ENCODE measurements around the gene CASP3.
"Not testable (repeated sequence)": the region's sequence is repeated elsewhere in the genome, so short reads cannot be mapped to it uniquely, and the experiment has no call there.

The CASP3 gene

GRCh38 chr4:184655889-184656869 is 6.9 kb upstream of the CASP3 start:
- H3F3A ChIP-seq (ENCODE audit: low read depth) = peaks cover 2% of the 10 kb centered on the region; the same call in 1 of the 2 replicates
- H3K4me3 ChIP-seq (ENCODE audit: low read length, poor library complexity, severe bottlenecking) = no peak overlapping the region
- H3K9me3 ChIP-seq (ENCODE audit: insufficient read depth, low read depth, low read length) = no peaks in the 10 kb centered on the region
- peaks cover 8% of the 10 kb centered on the region for H3K4me1 ChIP-seq (ENCODE audit: insufficient read depth, low read length, poor library complexity, severe bottlenecking)
- H4K20me1 ChIP-seq (ENCODE audit: insufficient read depth, low read length, poor library complexity, severe bottlenecking) = no peaks in the 10 kb centered on the region
- H3K27me3 ChIP-seq (ENCODE audit: insufficient read depth, low read length, poor library complexity, severe bottlenecking) = no peaks in the 10 kb centered on the region
- H3K36me3 ChIP-seq (ENCODE audit: insufficient read depth, low read length) = peaks cover 5% of the 10 kb centered on the region; the same call in 1 of the 2 replicates
- no peak overlapping the region for H3K4me2 ChIP-seq (ENCODE audit: low read depth, low read length, poor library complexity, severe bottlenecking)
- H3K79me2 ChIP-seq (ENCODE audit: insufficient read depth, low read length) = no peaks in the 10 kb centered on the region
- no peaks in the 10 kb centered on the region for H3K9me2 ChIP-seq (replicated peaks; ENCODE audit: low read depth, low read length)
- H3K9ac ChIP-seq (ENCODE audit: low read depth, low read length, poor library complexity, severe bottlenecking) = no peak overlapping the region
- no peak overlapping the region for H2AFZ ChIP-seq (ENCODE audit: low read length)
- TF ChIP-seq CTCF (conservative IDR thresholded peaks at IDR 0.05; ENCODE audit: low read length) = no peak

- TF ChIP-seq CTCF (conservative IDR thresholded peaks at IDR 0.05; ENCODE audit: low read length) (no peak), EZH2phosphoT487 (IDR thresholded peaks at IDR 0.05; ENCODE audit: borderline replicate concordance) (no peak)
- Histone ChIP-seq H3K9ac (ENCODE audit: low read depth, low read length, poor library complexity, severe bottlenecking) (no peak overlapping the region), H2AFZ (ENCODE audit: low read length) (no peak overlapping the region), H3K4me2 (ENCODE audit: low read depth, low read length, poor library complexity, severe bottlenecking) (no peak overlapping the region), H3K36me3 (ENCODE audit: insufficient read depth, low read length) (no peaks in the 10 kb centered on the region), H3F3A (ENCODE audit: low read depth) (0 out of 2 replicates have a peak, but pooled peaks cover 2% of the 10 kb centered on the region), H3K9me2 (replicated peaks; ENCODE audit: low read depth, low read length) (no peaks in the 10 kb centered on the region), H3K4me3 (ENCODE audit: low read length, poor library complexity, severe bottlenecking) (no peak overlapping the region), H3K79me2 (ENCODE audit: insufficient read depth, low read length) (peaks cover 19% of the 10 kb centered on the region), H4K20me1 (ENCODE audit: insufficient read depth, low read length, poor library complexity, severe bottlenecking) (peaks cover 5% of the 10 kb centered on the region), H3K9me3 (ENCODE audit: insufficient read depth, low read depth, low read length) (no peaks in the 10 kb centered on the region), H3K4me1 (ENCODE audit: insufficient read depth, low read length, poor library complexity, severe bottlenecking) (peaks cover 9% of the 10 kb centered on the region), H3K27me3 (ENCODE audit: insufficient read depth, low read length, poor library complexity, severe bottlenecking) (no peaks in the 10 kb centered on the region)
Observed at GRCh38 chr4:184653650-184654049, 4.4 kb upstream of the CASP3 start.

DNA sequence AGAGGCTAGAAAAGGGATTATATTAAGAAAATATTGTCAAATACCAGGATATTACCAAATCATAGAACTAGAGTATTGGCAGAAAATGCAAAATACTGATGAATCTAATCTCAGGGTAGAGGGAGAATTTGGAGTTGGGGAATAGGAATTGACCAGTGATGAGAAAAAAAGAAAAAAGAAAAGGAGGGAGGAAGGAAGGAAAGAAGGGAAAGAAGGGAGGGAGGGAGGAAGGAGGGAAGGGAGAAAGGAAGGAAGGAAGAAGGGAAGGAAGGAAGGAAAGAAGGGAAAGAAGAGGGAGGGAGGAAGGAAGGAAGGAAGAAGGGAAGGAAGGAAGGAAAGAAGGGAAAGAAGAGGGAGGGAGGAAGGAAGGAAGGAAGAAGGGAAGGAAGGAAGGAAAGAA is 3.4 kb upstream of the CASP3 start:
- H3K9me3 ChIP-seq (ENCODE audit: insufficient read depth, low read depth, low read length); H3K27me3 ChIP-seq (ENCODE audit: insufficient read depth, low read length, poor library complexity, severe bottlenecking); H3K36me3 ChIP-seq (ENCODE audit: insufficient read depth, low read length); H2AFZ ChIP-seq (ENCODE audit: low read length); H3K4me2 ChIP-seq (ENCODE audit: low read depth, low read length, poor library complexity, severe bottlenecking); H3K4me3 ChIP-seq (ENCODE audit: low read length, poor library complexity, severe bottlenecking); H3F3A ChIP-seq (ENCODE audit: low read depth); H3K9me2 ChIP-seq (replicated peaks; ENCODE audit: low read depth, low read length); H3K9ac ChIP-seq (ENCODE audit: low read depth, low read length, poor library complexity, severe bottlenecking): not testable (repeated sequence)
- peaks cover 13% of the 10 kb centered on the region for H4K20me1 ChIP-seq (ENCODE audit: insufficient read depth, low read length, poor library complexity, severe bottlenecking)
- H3K79me2 ChIP-seq (ENCODE audit: insufficient read depth, low read length) = peaks cover 29% of the 10 kb centered on the region
- H3K4me1 ChIP-seq (ENCODE audit: insufficient read depth, low read length, poor library complexity, severe bottlenecking) = peaks cover 14% of the 10 kb centered on the region
